ENCODE data around the gene TMEM134. TPM values are rescaled to one million over a fixed set of nuclear protein-coding genes. Genes with fewer than 3 reads are reported as not detected.

The TMEM134 gene
- total RNA-seq, 1 experiment from 2014 or later, result 88.8 TPM

GRCh38 chr11:67442504-67443404 is 26.3 kb downstream of the TMEM134 start:
- DNase-seq (ENCODE audit: low spot score), result no peak
- in situ Hi-C loops (cut with HindIII; ENCODE audit: low sequenced_read_pairs), result no loop called here

GRCh38 chr11:67441731-67442351 is 27.2 kb downstream of the TMEM134 start:
- in situ Hi-C loops (cut with HindIII; ENCODE audit: low sequenced_read_pairs), result no loop called here

GRCh38 chr11:67441098-67441563 is 27.9 kb downstream of the TMEM134 start:
- in situ Hi-C loops (cut with HindIII; ENCODE audit: low sequenced_read_pairs), result no loop called here
- DNase-seq (ENCODE audit: low spot score), result no peak

More at GRCh38 chr11:67441731-67442351, 27.2 kb downstream of the TMEM134 start:
- no peak for DNase-seq (ENCODE audit: low spot score)

- in situ Hi-C loops (cut with HindIII; ENCODE audit: low sequenced_read_pairs), result no loop called here
- no peak for DNase-seq (ENCODE audit: low spot score)
Observed at GRCh38 chr11:67440229-67441097, 28.6 kb downstream of the TMEM134 start.

GRCh38 chr11:67439321-67440228 is 29.5 kb downstream of the TMEM134 start:
- DNase-seq (ENCODE audit: low spot score), result no peak
- in situ Hi-C loops (cut with HindIII; ENCODE audit: low sequenced_read_pairs), result no loop called here

- DNase-seq (ENCODE audit: low spot score), result no peak
- in situ Hi-C loops (cut with HindIII; ENCODE audit: low sequenced_read_pairs), result no loop called here
Observed at GRCh38 chr11:67438158-67438902, 30.7 kb downstream of the TMEM134 start.

GRCh38 chr11:67437809-67438157 is 31.3 kb downstream of the TMEM134 start:
- DNase-seq (ENCODE audit: low spot score), result no peak
- in situ Hi-C loops (cut with HindIII; ENCODE audit: low sequenced_read_pairs), result no loop called here

- no peak for DNase-seq (ENCODE audit: low spot score)
- in situ Hi-C loops (cut with HindIII; ENCODE audit: low sequenced_read_pairs), result no loop called here
Observed at GRCh38 chr11:67437082-67437808, 31.8 kb downstream of the TMEM134 start, which contains the start of gene PTPRCAP. Gene PTPRCAP, minus strand, starts transcription at chr11:67437682. Its CDS starts 63 bp downstream, at chr11:67437619.

- in situ Hi-C loops (cut with HindIII; ENCODE audit: low sequenced_read_pairs), result no loop called here
- no peak for DNase-seq (ENCODE audit: low spot score)
Observed at GRCh38 chr11:67436459-67437081, 32.5 kb downstream of the TMEM134 start.

GRCh38 chr11:67435727-67436458 is 33.2 kb downstream of the TMEM134 start:
- no peak for DNase-seq (ENCODE audit: low spot score)
- in situ Hi-C loops (cut with HindIII; ENCODE audit: low sequenced_read_pairs), result no loop called here

GRCh38 chr11:67435031-67435726 is 33.9 kb downstream of the TMEM134 start:
- DNase-seq (ENCODE audit: low spot score), result no peak
- in situ Hi-C loops (cut with HindIII; ENCODE audit: low sequenced_read_pairs), result no loop called here

- in situ Hi-C loops (cut with HindIII; ENCODE audit: low sequenced_read_pairs), result no loop called here
- no peak for DNase-seq (ENCODE audit: low spot score)
Observed at GRCh38 chr11:67434395-67434881, 34.6 kb downstream of the TMEM134 start.

- DNase-seq (ENCODE audit: low spot score), result no peak
- in situ Hi-C loops (cut with HindIII; ENCODE audit: low sequenced_read_pairs), result no loop called here
Observed at GRCh38 chr11:67433536-67434394, 35.3 kb downstream of the TMEM134 start.

- in situ Hi-C loops (cut with HindIII; ENCODE audit: low sequenced_read_pairs), result no loop called here
Observed at GRCh38 chr11:67432655-67433349, 36.2 kb downstream of the TMEM134 start.

More at GRCh38 chr11:67432655-67433349, 36.2 kb downstream of the TMEM134 start:
- DNase-seq (ENCODE audit: low spot score), result no peak
